HG03354 (cell line): ENCODE measurements around the gene RAB11FIP2.
"Not testable (repeated sequence)": the region's sequence is repeated elsewhere in the genome, so short reads cannot be mapped to it uniquely, and the experiment has no call there.

Experiments used
- ATAC-seq: cut with Tn5 transposase; IDR thresholded peaks from one replicate; pipeline ENCODE4 v1.9.1; 2021; ENCODE audit warnings: mild to moderate bottlenecking; ENCODE audit not compliant: unreplicated experiment, poor library complexity, severe bottlenecking

RAB11FIP2 gene

GRCh38 chr10:118046395-118047156 is at the start of gene RAB11FIP2:
RAB11FIP2 (minus strand) TSS chr10:118046941; CDS start chr10:118046163, 778 bp downstream.
- ATAC-seq: peak; percentile 97

- no peak for ATAC-seq
Observed at GRCh38 chr10:118096022-118096421, 49.3 kb upstream of the RAB11FIP2 start.

GRCh38 chr10:118092209-118092608 is 45.5 kb upstream of the RAB11FIP2 start:
- ATAC-seq: no peak

- ATAC-seq: no peak
Observed at GRCh38 chr10:118080817-118081216, 34.1 kb upstream of the RAB11FIP2 start.

- no peak for ATAC-seq
Observed at GRCh38 chr10:118076705-118077104, 30.0 kb upstream of the RAB11FIP2 start.

- ATAC-seq: no peak
Observed at GRCh38 chr10:118072840-118073239, 26.1 kb upstream of the RAB11FIP2 start.

- ATAC-seq: not testable (repeated sequence)
Observed at GRCh38 chr10:118067389-118067788, 20.6 kb upstream of the RAB11FIP2 start.

- no peak for ATAC-seq
Observed at GRCh38 chr10:118062798-118063238, 16.1 kb upstream of the RAB11FIP2 start.

GRCh38 chr10:118058371-118058770 is 11.6 kb upstream of the RAB11FIP2 start:
- ATAC-seq: no peak

GRCh38 chr10:118057361-118057760 is 10.6 kb upstream of the RAB11FIP2 start:
- no peak for ATAC-seq

- no peak for ATAC-seq
Observed at GRCh38 chr10:118054383-118054782, 7.6 kb upstream of the RAB11FIP2 start.

- no peak for ATAC-seq
Observed at GRCh38 chr10:118052816-118053215, 6.1 kb upstream of the RAB11FIP2 start.

GRCh38 chr10:118047880-118048279 is 1.1 kb upstream of the RAB11FIP2 start:
- no peak for ATAC-seq

GRCh38 chr10:118047157-118047719 is 497 bp upstream of the RAB11FIP2 start:
- no peak for ATAC-seq

- ATAC-seq: peak; percentile 28
Observed at GRCh38 chr10:118045837-118046394, 825 bp downstream of the RAB11FIP2 start.

- no peak for ATAC-seq
Observed at GRCh38 chr10:118045158-118045836, 1.4 kb downstream of the RAB11FIP2 start.

- no peak for ATAC-seq
Observed at GRCh38 chr10:118042827-118043242, 3.9 kb downstream of the RAB11FIP2 start.

- no peak for ATAC-seq
Observed at GRCh38 chr10:118042336-118042735, 4.4 kb downstream of the RAB11FIP2 start.

- ATAC-seq: no peak
Observed at GRCh38 chr10:118041316-118041715, 5.4 kb downstream of the RAB11FIP2 start.

GRCh38 chr10:118036281-118036875 is 10.4 kb downstream of the RAB11FIP2 start:
- no peak for ATAC-seq
